Bronchial epithelial cell (primary cell): ENCODE data around the gene SF3B4. TPM values are rescaled to one million over a fixed set of nuclear protein-coding genes. Genes with fewer than 3 reads are reported as not detected.

Experiments
- DNase-seq: peaks from one replicate; pipeline ENCODE4 v3.0.0-alpha.2; 2010; ENCODE audit warnings: low read depth
- FAIRE-seq: peaks from 2 replicates; lab custom pipeline; 2011; peaks lifted over from hg19 to GRCh38; lab: Jason Lieb, UNC
- H3K27me3 ChIP-seq: 2 replicates; pipeline ENCODE4 v1.5.1; 2011; ENCODE audit warnings: low read length; ENCODE audit not compliant: control insufficient read depth, insufficient read depth
- H3K36me3 ChIP-seq: 2 replicates; pipeline ENCODE4 v1.5.1; 2011; ENCODE audit warnings: low read length; ENCODE audit not compliant: control insufficient read depth, insufficient read depth
- H3K4me3 ChIP-seq: 2 replicates; pipeline ENCODE4 v1.5.1; 2011; ENCODE audit warnings: mild to moderate bottlenecking, low read depth, low read length, control low read depth
- total RNA-seq: library from RNA; depleted of rRNA; stranded (reverse); fragments of >200 nt; gene quantifications from 2 replicates; pipeline ENCODE4 v1.2.1, GENCODE V29; 2014
- TF ChIP-seq, protein P1 (sequence below): IDR thresholded peaks from 2 replicates; pipeline ENCODE4 v1.5.1; 2011; ENCODE audit warnings: mild to moderate bottlenecking, moderate library complexity, low read length, control low read depth, inconsistent platforms; ENCODE audit not compliant: insufficient read depth, severe bottlenecking

SF3B4 gene
- total RNA-seq, 1 donor from 2014 or later, result 7.4 TPM

DNA sequence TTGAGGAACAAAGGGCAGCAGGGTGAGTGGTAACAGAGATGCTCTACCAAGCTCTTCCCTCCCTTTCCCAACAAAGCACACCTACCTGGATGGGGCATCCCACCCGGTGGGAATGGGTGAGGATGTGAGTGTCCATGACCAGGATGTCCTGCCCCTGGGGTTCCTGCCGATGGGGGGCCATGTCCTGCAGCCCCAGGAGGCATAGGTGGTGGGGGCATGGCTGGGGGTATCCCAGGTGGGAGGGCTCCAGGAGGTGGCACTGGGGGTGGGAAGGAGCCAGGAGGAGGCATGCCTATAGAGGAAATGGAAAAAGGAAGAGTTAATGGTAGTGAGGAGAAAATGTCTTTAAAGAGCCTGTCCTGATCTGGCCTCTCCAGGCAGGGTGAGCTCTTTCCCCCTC, 1.9 kb downstream of the SF3B4 start:
- H3K27me3 ChIP-seq, result no peaks in the 10 kb centered on the region
- TF ChIP-seq, protein P1, sequence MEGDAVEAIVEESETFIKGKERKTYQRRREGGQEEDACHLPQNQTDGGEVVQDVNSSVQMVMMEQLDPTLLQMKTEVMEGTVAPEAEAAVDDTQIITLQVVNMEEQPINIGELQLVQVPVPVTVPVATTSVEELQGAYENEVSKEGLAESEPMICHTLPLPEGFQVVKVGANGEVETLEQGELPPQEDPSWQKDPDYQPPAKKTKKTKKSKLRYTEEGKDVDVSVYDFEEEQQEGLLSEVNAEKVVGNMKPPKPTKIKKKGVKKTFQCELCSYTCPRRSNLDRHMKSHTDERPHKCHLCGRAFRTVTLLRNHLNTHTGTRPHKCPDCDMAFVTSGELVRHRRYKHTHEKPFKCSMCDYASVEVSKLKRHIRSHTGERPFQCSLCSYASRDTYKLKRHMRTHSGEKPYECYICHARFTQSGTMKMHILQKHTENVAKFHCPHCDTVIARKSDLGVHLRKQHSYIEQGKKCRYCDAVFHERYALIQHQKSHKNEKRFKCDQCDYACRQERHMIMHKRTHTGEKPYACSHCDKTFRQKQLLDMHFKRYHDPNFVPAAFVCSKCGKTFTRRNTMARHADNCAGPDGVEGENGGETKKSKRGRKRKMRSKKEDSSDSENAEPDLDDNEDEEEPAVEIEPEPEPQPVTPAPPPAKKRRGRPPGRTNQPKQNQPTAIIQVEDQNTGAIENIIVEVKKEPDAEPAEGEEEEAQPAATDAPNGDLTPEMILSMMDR, result no peak
- no peak overlapping the region for H3K4me3 ChIP-seq
- H3K36me3 ChIP-seq, result peaks cover 19% of the 10 kb centered on the region
- no peak for DNase-seq
- no peak for FAIRE-seq

- no peak for FAIRE-seq
- no peak overlapping the region for H3K4me3 ChIP-seq
- H3K27me3 ChIP-seq, result no peaks in the 10 kb centered on the region
- TF ChIP-seq, protein P1, result no peak
- DNase-seq, result no peak
- H3K36me3 ChIP-seq, result peaks cover 19% of the 10 kb centered on the region
Observed at GRCh38 chr1:149925345-149925744, 2.3 kb downstream of the SF3B4 start.

DNA sequence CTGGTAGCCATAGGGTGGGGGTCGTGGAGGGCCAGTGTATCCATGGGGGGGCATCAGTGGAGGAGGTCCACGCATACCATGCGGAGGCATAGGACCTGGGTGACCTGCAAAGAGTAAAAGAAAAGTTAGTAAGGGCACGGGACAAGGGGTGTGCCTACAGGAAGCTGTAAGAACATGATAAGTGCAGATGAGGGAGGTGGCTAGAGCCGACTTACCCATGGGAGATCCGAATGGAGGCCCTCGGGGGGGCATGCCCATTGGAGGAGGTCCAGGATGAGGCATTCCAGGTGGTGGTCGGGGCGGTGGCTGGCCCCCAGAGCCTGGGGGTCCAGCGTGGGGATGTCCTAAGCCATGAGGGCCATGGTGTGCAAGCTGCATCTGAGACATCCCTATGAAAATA, 4.0 kb downstream of the SF3B4 start:
- TF ChIP-seq, protein P1, result no peak
- peaks cover 17% of the 10 kb centered on the region for H3K36me3 ChIP-seq
- FAIRE-seq (no peak), DNase-seq (no peak)
- no peaks in the 10 kb centered on the region for H3K27me3 ChIP-seq
- no peak overlapping the region for H3K4me3 ChIP-seq

DNA sequence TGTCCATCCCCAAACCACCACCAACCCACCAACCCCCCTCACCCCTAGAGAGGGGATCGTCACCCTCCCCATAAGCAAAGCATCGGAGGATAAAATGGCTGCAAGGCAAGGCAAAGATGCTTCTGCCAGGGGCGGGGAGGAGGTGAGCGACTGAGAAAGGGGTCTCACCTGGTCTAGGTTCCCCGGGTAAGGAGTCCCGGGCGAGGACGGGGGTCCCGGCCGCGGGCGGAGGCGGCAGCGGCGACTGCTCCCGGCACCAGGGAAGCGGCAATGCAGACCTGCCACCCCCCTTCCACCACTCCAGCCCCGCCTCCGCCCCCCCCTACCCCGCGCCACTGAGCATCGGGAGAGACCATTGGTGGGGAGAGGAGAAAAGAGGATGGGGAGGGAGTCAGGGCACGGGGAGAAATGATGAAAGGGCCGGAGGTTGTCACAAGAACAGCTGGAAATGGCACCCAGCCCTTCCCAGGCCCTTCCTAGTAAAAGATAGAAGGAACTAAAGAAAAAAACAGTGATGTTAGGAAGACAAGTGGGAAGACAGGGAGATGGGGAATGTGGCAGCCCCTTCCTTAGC, 9.9 kb downstream of the SF3B4 start, which contains the start of gene SV2A:
Gene SV2A, minus strand, starts transcription at position 274 of the 574 bp plus-strand sequence. CDS start 4,004 bp downstream, outside the sequence.
- no peak for DNase-seq

GRCh38 chr1:149916898-149917252, 10.7 kb downstream of the SF3B4 start:
- peaks cover 4% of the 10 kb centered on the region for H3K27me3 ChIP-seq
- FAIRE-seq (no peak), DNase-seq (no peak)
- no peaks in the 10 kb centered on the region for H3K36me3 ChIP-seq
- TF ChIP-seq, protein P1, result no peak
- H3K4me3 ChIP-seq, result no peak overlapping the region

More for the DNA sequence above, 9.9 kb downstream of the SF3B4 start, which contains the start of gene SV2A:
- H3K36me3 ChIP-seq, result no peaks in the 10 kb centered on the region
- peak within 1 kb of the TSS; percentile 10 for H3K4me3 ChIP-seq
- TF ChIP-seq, protein P1, result no peak
- no peak for FAIRE-seq
- H3K27me3 ChIP-seq, result peaks cover 4% of the 10 kb centered on the region
